PC-3 (cell line): ENCODE measurements around the gene BCAS3. TPM values are rescaled to one million over a fixed set of nuclear protein-coding genes. Genes with fewer than 3 reads are reported as not detected.

ENCODE experiments used
- ATAC-seq: fragments of 200-7000 bp; cut with Tn5 transposase; 2 replicates; pipeline ENCODE4 v1.9.1; 2020; ENCODE audit warnings: mild to moderate bottlenecking, moderate library complexity
- BruUV-seq: library from RNA; stranded (reverse); fragments of 400-500 nt; replicated peaks from 2 replicates; lab custom pipeline; 2021; lab: Mats Ljungman, UMichigan
- CTCF ChIA-PET: fragments of 300-600 bp; sonication (Branson Sonifier 250); formaldehyde crosslinking; loops from one replicate; lab custom pipeline; 2022; ENCODE audit warnings: antibody characterized with exemption; lab: Charles Lee
- POLR2A ChIA-PET: fragments of 300-600 bp; sonication (Branson Sonifier 250); formaldehyde crosslinking; loops from one replicate; lab custom pipeline; 2022; ENCODE audit warnings: antibody characterized with exemption; ENCODE audit not compliant: unreplicated experiment; lab: Charles Lee
- DNase-seq: peaks from one replicate; pipeline ENCODE4 v3.0.0-alpha.2; 2015
- H2AFZ ChIP-seq: fragments of 300-600 bp; sonication (generic); 2 replicates; pipeline ENCODE4 v1.6.0; 2016; ENCODE audit warnings: antibody characterized with exemption, low read length
- H3F3A ChIP-seq: fragments of 300-600 bp; sonication (generic); one replicate; pipeline ENCODE4 v1.6.0; 2017; ENCODE audit warnings: antibody characterized with exemption, low read length, control low read depth, mild to moderate bottlenecking; ENCODE audit not compliant: unreplicated experiment
- H3K27ac ChIP-seq: fragments of 300-600 bp; sonication (generic); 2 replicates; pipeline ENCODE4 v1.5.1; 2016; ENCODE audit warnings: mild to moderate bottlenecking, low read length
- H3K27me3 ChIP-seq: fragments of 300-600 bp; sonication (generic); 2 replicates; pipeline ENCODE4 v1.6.1; 2016; ENCODE audit warnings: low read length, mixed read lengths
- H3K36me3 ChIP-seq: fragments of 300-600 bp; sonication (generic); 2 replicates; pipeline ENCODE4 v1.6.1; 2016; ENCODE audit warnings: low read depth, mixed run types, low read length, mixed read lengths
- H3K4me1 ChIP-seq: fragments of 300-600 bp; sonication (generic); 2 replicates; pipeline ENCODE4 v1.5.1; 2016; ENCODE audit warnings: low read length; ENCODE audit not compliant: insufficient read depth
- H3K4me2 ChIP-seq: fragments of 300-600 bp; sonication (generic); 2 replicates; pipeline ENCODE4 v1.6.0; 2016; ENCODE audit warnings: low read length
- H3K4me3 ChIP-seq: fragments of 300-600 bp; sonication (generic); 2 replicates; pipeline ENCODE4 v1.5.1; 2016; ENCODE audit warnings: mild to moderate bottlenecking, low read length, mixed read lengths
- H3K79me2 ChIP-seq: fragments of 300-600 bp; sonication (generic); 2 replicates; pipeline ENCODE4 v1.6.1; 2017; ENCODE audit warnings: low read length, mixed read lengths
- H3K9ac ChIP-seq: fragments of 300-600 bp; sonication (generic); 2 replicates; pipeline ENCODE4 v1.6.0; 2016; ENCODE audit warnings: mild to moderate bottlenecking, low read length
- H3K9me2 ChIP-seq: fragments of 300-600 bp; sonication (generic); replicated peaks from 2 replicates; pipeline ENCODE4 v1.6.1; 2016; ENCODE audit warnings: mixed run types, low read length, mixed read lengths
- H3K9me3 ChIP-seq: fragments of 300-600 bp; sonication (generic); 2 replicates; pipeline ENCODE4 v1.6.1; 2016; ENCODE audit warnings: low read length, mixed read lengths
- H4K20me1 ChIP-seq: fragments of 300-600 bp; sonication (generic); 2 replicates; pipeline ENCODE4 v1.6.1; 2016; ENCODE audit warnings: low read length, mixed read lengths
- CTCF ChIP-seq: fragments of 300-600 bp; sonication (generic); conservative IDR thresholded peaks from 2 replicates; pipeline ENCODE4 v1.5.1; 2017; ENCODE audit warnings: antibody characterized with exemption, low read depth, mild to moderate bottlenecking, low read length
- EZH2 ChIP-seq: fragments of 300-600 bp; sonication (generic); IDR thresholded peaks from one replicate; pipeline ENCODE4 v1.6.1; 2017; ENCODE audit warnings: antibody characterized with exemption, mild to moderate bottlenecking, low read length; ENCODE audit not compliant: unreplicated experiment
- EZH2phosphoT487 ChIP-seq: fragments of 300-600 bp; sonication (generic); IDR thresholded peaks from 2 replicates; pipeline ENCODE4 v1.6.1; 2018; ENCODE audit warnings: mild to moderate bottlenecking, antibody characterized with exemption, low read length, borderline replicate concordance
- intact Hi-C: fragments of 100-400 bp; cut with micrococcal nuclease; formaldehyde crosslinking; loops from 2 replicates; pipeline ENCODE4 v1.9.0; 2023
- total RNA-seq: library from RNA; depleted of rRNA; stranded (reverse); fragments of >200 nt; gene quantifications from 2 replicates; pipeline ENCODE4 v1.2.3, GENCODE V29; 2014

BCAS3 gene
- total RNA-seq, 1 experiment from 2014 or later, result 25.9 TPM

DNA sequence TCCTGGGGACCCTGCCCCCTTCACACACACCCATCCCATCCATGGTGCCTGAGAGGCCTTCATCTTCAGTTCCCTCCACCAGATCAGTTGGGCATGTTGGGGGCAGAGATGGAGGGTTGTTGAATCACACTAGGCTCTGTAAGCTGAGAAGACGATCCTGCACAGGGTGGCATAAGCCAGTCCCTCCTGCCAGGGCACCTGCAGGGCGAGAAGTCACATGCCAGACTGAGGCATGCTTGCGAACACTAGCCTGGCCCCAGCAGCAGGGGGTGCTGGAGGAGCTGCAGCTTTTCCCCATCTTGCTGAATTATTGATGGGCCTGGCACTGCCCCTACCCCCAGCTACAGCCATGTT is 715.9 kb downstream of the BCAS3 start:
- no peaks in the 10 kb centered on the region for H3K36me3 ChIP-seq
- no peak overlapping the region for H3K4me2 ChIP-seq
- ChIA-PET POLR2A (interaction anchor here (0.6 kb wide), 1 partner anchor 55 kb away, joined by 8 read pairs; no protein-coding TSS in a partner anchor), CTCF (interaction anchor here (0.6 kb wide), 1 partner anchor 36 kb away, joined by 3 read pairs; no protein-coding TSS in a partner anchor)
- no peaks in the 10 kb centered on the region for H3K9me2 ChIP-seq
- H3K27me3 ChIP-seq, result no peaks in the 10 kb centered on the region
- H3K4me1 ChIP-seq, result peaks cover 14% of the 10 kb centered on the region; the same call in 1 of the 2 replicates
- ATAC-seq (no peak), DNase-seq (peak; percentile 47)
- 0 out of 2 replicates have a peak, but pooled peaks cover under 1% of the 10 kb centered on the region for H3K79me2 ChIP-seq
- H3K9me3 ChIP-seq, result no peaks in the 10 kb centered on the region
- H4K20me1 ChIP-seq, result no peaks in the 10 kb centered on the region
- no peaks in the 10 kb centered on the region for H3F3A ChIP-seq
- H2AFZ ChIP-seq, result no peak overlapping the region
- no peak overlapping the region for H3K9ac ChIP-seq
- no peak overlapping the region for H3K27ac ChIP-seq
- TF ChIP-seq EZH2phosphoT487, result no peak
- TF ChIP-seq CTCF, result peak; percentile 59
- TF ChIP-seq EZH2, result no peak
- H3K4me3 ChIP-seq, result no peak overlapping the region
- intact Hi-C loops, result loop anchor here (5.0 kb wide), 1 partner anchor 671 kb away; no protein-coding TSS in a partner anchor
- BruUV-seq, result no TSS peak

DNA sequence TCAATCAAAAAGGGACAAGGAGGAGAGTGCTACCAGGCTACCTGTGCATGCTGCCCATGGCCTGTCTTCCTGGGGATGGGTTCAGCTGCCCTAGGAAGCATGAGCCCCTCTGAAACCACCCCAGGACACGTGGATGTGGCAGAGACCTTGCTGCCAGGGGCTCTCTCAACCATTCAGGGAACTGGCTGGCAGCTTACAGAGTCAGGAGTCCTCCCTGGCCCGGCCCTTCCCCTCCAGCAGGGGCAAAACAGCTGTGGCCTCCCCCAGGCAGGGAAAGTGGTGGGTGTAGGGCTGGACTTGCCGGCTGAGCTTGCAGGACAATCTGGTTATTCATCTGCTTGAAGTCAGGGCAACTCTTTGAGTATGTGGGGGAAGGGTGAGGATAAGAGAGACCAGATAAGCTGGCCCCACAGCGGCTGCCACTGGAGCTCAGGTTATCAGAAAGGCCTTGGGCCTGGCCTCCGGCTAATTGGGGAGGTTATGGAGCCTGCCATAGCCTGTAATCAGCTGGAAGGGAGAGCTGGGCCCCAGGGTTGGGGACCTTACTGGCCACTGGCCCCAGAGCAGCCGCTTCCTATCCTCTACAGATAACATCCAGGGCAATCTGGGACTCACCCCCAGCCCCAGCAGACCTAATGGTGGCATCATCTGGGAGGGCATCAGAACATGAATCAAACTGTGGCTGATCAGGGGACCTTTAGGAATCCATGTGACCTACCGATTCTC is 716.4 kb downstream of the BCAS3 start:
- ChIA-PET CTCF (interaction anchor here (0.6 to 1.1 kb wide), 2 partner anchors 37 to 673 kb away, joined by 3 to 5 read pairs; no protein-coding TSS in a partner anchor), POLR2A (interaction anchor here (0.5 to 0.6 kb wide), 4 partner anchors 56 to 465 kb away, joined by 4 to 12 read pairs (median 8); no protein-coding TSS in a partner anchor)
- ATAC-seq, result no peak
- H3F3A ChIP-seq, result no peaks in the 10 kb centered on the region
- intact Hi-C loops, result loop anchor here (5.0 kb wide), 1 partner anchor 672 kb away; no protein-coding TSS in a partner anchor
- no peak overlapping the region for H2AFZ ChIP-seq
- BruUV-seq, result TSS peak; percentile 15
- no peaks in the 10 kb centered on the region for H3K9me3 ChIP-seq
- 0 out of 2 replicates have a peak, but pooled peaks cover 4% of the 10 kb centered on the region for H3K79me2 ChIP-seq
- H3K9ac ChIP-seq, result no peak overlapping the region
- no peaks in the 10 kb centered on the region for H3K9me2 ChIP-seq
- no peak overlapping the region for H3K4me3 ChIP-seq
- no peaks in the 10 kb centered on the region for H4K20me1 ChIP-seq
- no peak for DNase-seq
- H3K4me1 ChIP-seq, result peaks cover 15% of the 10 kb centered on the region; the same call in 1 of the 2 replicates
- H3K4me2 ChIP-seq, result no peak overlapping the region
- H3K36me3 ChIP-seq, result no peaks in the 10 kb centered on the region
- H3K27me3 ChIP-seq, result no peaks in the 10 kb centered on the region
- TF ChIP-seq CTCF (no peak), EZH2phosphoT487 (no peak), EZH2 (no peak)
- H3K27ac ChIP-seq, result no peak overlapping the region
